CD8-positive, alpha-beta memory T cell (primary cell): ENCODE data around the gene GH2. TPM values are rescaled to one million over a fixed set of nuclear protein-coding genes. Genes with fewer than 3 reads are reported as not detected.

Experiments
- CTCF ChIA-PET: fragments of 350-600 bp; sonication (Branson Sonifier 250); formaldehyde crosslinking; loops from one replicate; lab custom pipeline; 2021; ENCODE audit warnings: antibody characterized with exemption; lab: Charles Lee
- POLR2A ChIA-PET: fragments of 350-600 bp; sonication (Branson Sonifier 250); formaldehyde crosslinking; loops from one replicate; lab custom pipeline; 2021; ENCODE audit warnings: antibody characterized with exemption; lab: Charles Lee
- DNase-seq, 5 donors: peaks; one replicate each; pipeline versions ENCODE4 v3.0.0 to v3.0.0-alpha.2; 2020 to 2022; ENCODE audit warnings: mixed read lengths in 1 of 5
- H3K27ac ChIP-seq: one replicate; pipeline ENCODE4 v1.7.0; 2013; ENCODE audit warnings: low read depth, mild to moderate bottlenecking, low read length, moderate library complexity
- H3K27me3 ChIP-seq: 2 replicates; pipeline ENCODE4 v1.7.0; 2013; ENCODE audit warnings: low read length, mild to moderate bottlenecking; ENCODE audit not compliant: insufficient read depth, poor library complexity, severe bottlenecking
- H3K36me3 ChIP-seq: 2 replicates; pipeline ENCODE4 v1.7.0; 2013; ENCODE audit warnings: mild to moderate bottlenecking, low read length, moderate library complexity; ENCODE audit not compliant: insufficient read depth
- H3K4me1 ChIP-seq: 2 replicates; pipeline ENCODE4 v1.7.0; 2013; ENCODE audit warnings: mild to moderate bottlenecking, low read length, moderate library complexity; ENCODE audit not compliant: insufficient read depth
- H3K4me3 ChIP-seq: 2 replicates; pipeline ENCODE4 v1.7.0; 2013; ENCODE audit warnings: mild to moderate bottlenecking, low read length
- H3K9me3 ChIP-seq: 2 replicates; pipeline ENCODE4 v1.7.0; 2013; ENCODE audit warnings: mild to moderate bottlenecking, low read length
- H3K27ac Mint-ChIP-seq, 8 donors: one replicate each; pipeline ENCODE4 v1.8.0; 2020 to 2021; ENCODE audit warnings: mixed read lengths in 8 of 8, mild to moderate bottlenecking in 6 of 8, inconsistent platforms in 3 of 8, moderate library complexity in 3 of 8
- H3K27me3 Mint-ChIP-seq, 2 donors: one replicate each; pipeline ENCODE4 v1.8.0; 2020 to 2021; ENCODE audit warnings: mixed read lengths in 2 of 2, mild to moderate bottlenecking in 1 of 2, moderate library complexity in 1 of 2
- H3K36me3 Mint-ChIP-seq, 3 donors: one replicate each; pipeline ENCODE4 v1.8.0; 2020 to 2021; ENCODE audit warnings: mixed read lengths in 3 of 3, inconsistent platforms in 1 of 3, mild to moderate bottlenecking in 1 of 3
- H3K4me1 Mint-ChIP-seq, 3 donors: one replicate each; pipeline ENCODE4 v1.8.0; 2020 to 2021; ENCODE audit warnings: mixed read lengths in 3 of 3, inconsistent platforms in 1 of 3, mild to moderate bottlenecking in 1 of 3
- H3K4me3 Mint-ChIP-seq, 7 donors: one replicate each; pipeline ENCODE4 v1.8.0; 2020 to 2021; ENCODE audit warnings: mixed read lengths in 7 of 7, mild to moderate bottlenecking in 6 of 7, moderate library complexity in 4 of 7, inconsistent platforms in 2 of 7
- H3K9me3 Mint-ChIP-seq, 5 donors: one replicate each; pipeline ENCODE4 v1.8.0; 2020 to 2022; ENCODE audit warnings: mixed read lengths in 5 of 5, mild to moderate bottlenecking in 3 of 5, moderate library complexity in 2 of 5, inconsistent platforms in 1 of 5
- polyA plus RNA-seq: library from polyadenylated mRNA; unstranded; fragments of 300-500 nt; fragmentation: Illumina TruSeq; gene quantifications from one replicate; pipeline ENCODE4 v1.2.3, GENCODE V29; 2021
- total RNA-seq, 2 experiments: library from RNA; stranded (reverse); gene quantifications; one replicate each; pipeline ENCODE4 v1.2.3, GENCODE V29; 2021

The GH2 gene
- total RNA-seq: not detected
- not detected for polyA plus RNA-seq

DNA sequence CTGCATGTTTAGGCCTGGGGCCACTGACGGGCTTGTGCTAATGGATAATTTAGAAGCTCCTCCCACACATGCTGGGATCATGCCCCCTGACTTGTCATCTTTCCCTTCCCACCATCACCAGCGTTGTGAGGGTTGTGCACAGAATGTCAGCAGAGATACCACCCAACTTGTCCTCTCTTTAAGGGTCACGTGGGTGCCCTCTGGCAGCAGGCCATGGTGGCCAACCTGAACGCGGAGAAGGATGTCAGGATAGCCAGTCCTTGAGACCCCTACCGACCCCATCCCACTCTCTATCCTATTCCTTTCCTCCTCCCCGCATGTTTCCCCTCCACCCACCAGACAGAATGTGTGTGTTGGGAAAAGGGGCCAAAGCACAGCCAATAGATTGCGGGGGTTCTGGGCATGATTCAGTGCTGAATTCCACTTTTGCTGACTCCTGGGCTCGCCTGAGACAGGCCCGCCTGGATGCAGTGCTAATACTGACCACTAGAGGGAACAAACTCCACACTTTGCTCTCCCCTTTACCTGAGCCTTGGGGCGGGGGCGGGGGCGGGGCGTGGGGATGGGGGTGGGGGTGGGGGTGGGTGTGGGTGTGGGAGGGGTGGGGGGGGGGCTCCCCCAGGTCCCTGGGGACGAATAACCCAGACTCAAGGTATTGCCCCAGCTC lies at the start of gene GH2:
Gene GH2, minus strand, starts transcription at position 10 of the 667 bp plus-strand sequence. CDS start 143 bp downstream, outside the sequence.
- no peaks in the 10 kb centered on the region for H3K36me3 ChIP-seq
- no peaks in the 10 kb centered on the region for H3K27me3 ChIP-seq
- no peaks in the 10 kb centered on the region for H3K4me1 ChIP-seq
- Mint-ChIP-seq H3K27me3 (peaks cover 1 to 10% of the 10 kb centered on the region in 2 donors), H3K9me3 (no peaks in the 10 kb centered on the region), H3K4me3 (no peak within 1 kb of the TSS), H3K36me3 (no peaks in the 10 kb centered on the region), H3K4me1 (peaks cover 0 to 3% (median 0%) of the 10 kb centered on the region in 3 donors), H3K27ac (no peak within 1 kb of the TSS)
- ChIA-PET CTCF (interaction anchor here (0.6 to 1.7 kb wide), 4 partner anchors 8 to 187 kb away, joined by 3 to 7 read pairs (median 3); no protein-coding TSS in a partner anchor), POLR2A (no interaction called here)
- H3K4me3 ChIP-seq: no peak within 1 kb of the TSS
- peak; percentile 37 to 68 (median 43) for DNase-seq
- no peak within 1 kb of the TSS for H3K27ac ChIP-seq
- H3K9me3 ChIP-seq: no peaks in the 10 kb centered on the region

DNA sequence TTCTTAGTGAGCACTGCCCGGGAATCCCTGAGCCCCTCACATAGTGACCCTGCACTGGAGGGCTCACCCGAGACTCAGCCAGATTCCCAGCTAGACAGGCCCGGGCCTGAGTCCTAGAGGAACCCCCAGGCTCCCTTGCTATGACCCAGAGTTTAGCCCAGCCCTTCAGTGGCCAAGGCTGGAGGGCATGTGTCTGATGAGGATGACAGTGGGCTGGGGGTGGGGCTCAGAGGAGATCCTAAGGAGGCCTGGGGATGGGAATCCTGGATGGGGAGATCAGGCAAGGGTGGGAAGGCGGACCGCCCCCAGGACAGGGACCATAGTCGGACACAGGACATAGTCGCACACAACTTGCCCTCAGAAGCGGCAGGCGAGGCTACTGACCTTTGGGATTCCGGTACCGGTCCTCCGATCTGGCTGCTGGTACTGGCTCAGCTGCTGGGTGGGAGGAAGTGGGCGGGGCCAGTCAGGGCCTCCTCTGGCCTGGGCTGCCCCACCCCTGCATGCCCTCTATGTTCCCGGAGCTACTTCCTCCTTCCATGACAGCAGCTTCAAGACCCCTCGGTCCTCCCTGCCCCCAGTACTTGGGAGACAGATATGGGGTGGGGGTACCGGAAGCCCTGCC lies 49.3 kb upstream of the GH2 start:
- no peaks in the 10 kb centered on the region for H3K9me3 Mint-ChIP-seq
- H3K27me3 ChIP-seq: no peaks in the 10 kb centered on the region
- peaks cover 0 to 10% (median 0%) of the 10 kb centered on the region in 3 donors for H3K36me3 Mint-ChIP-seq
- peaks cover 20 to 30% (median 23%) of the 10 kb centered on the region in 3 donors for H3K4me1 Mint-ChIP-seq
- peak; percentile 40 to 74 (median 60) for DNase-seq
- peak overlapping the region; percentile 68 for H3K4me3 ChIP-seq
- H3K27me3 Mint-ChIP-seq: no peaks in the 10 kb centered on the region
- H3K36me3 ChIP-seq: no peaks in the 10 kb centered on the region
- H3K27ac ChIP-seq: peak overlapping the region; percentile 27
- H3K4me3 Mint-ChIP-seq: peak overlapping the region; percentile 75 to 93 (median 90)
- H3K4me1 ChIP-seq: peaks cover 24% of the 10 kb centered on the region
- peak overlapping the region; percentile 81 to 96 (median 91) for H3K27ac Mint-ChIP-seq
- no peaks in the 10 kb centered on the region for H3K9me3 ChIP-seq
- ChIA-PET POLR2A (interaction anchor here (0.7 to 2.4 kb wide), 2 partner anchors 15 to 215 kb away, joined by 4 to 14 read pairs; no protein-coding TSS in a partner anchor), CTCF (interaction anchor here (0.5 to 5.2 kb wide), 10 partner anchors 11 to 215 kb away, joined by 3 to 27 read pairs (median 4); partner anchors contain the start of genes GH1 and ICAM2)

DNA sequence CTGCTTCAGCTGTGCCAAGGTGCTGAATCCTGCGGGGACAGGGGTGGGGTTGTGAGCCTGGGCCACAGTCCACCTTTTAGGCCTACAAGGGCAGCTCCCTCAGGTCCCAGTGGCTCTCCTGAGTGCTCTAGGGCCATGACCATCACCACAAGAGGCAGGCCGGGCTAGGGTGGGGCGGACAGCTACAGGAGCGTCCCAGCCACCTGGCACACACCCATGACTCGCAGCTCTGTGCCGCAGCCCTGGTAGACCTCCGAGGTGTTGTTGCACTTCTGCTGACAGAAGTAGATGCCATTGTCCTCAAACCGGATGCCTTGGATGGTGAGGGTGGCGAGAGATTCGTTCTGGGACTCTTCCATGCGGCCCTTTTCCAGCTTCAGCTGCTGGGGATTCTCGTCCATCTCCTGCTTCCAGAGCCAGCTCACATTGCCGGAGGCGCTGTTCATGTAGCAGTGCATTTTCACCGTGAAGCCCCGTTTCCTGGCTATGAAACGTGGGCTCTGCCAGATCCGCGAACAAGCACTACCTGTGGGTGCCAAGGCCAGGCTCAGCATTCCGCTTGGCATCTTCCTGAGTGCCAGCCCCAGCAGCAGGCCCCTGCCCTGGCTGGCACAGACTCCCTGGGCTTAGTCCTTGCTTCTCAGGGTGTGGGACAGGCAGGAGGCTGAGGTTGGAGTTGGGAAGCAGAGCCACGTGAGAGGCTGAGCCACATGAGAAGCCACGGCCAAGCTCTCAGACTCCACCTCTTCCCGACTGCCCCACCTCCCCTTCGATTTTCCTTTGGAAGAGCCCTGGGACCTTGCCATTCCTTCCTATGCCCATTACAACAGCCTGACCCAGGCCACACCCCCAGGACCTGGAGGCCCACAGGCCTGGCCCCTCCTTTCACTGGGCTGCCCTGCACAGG lies 48.4 kb upstream of the GH2 start:
- ChIA-PET POLR2A (no interaction called here), CTCF (interaction anchor here (0.9 to 5.2 kb wide), 7 partner anchors 11 to 99 kb away, joined by 3 to 27 read pairs (median 11); partner anchors contain the start of gene GH1)
- peaks cover 20 to 30% (median 23%) of the 10 kb centered on the region in 3 donors for H3K4me1 Mint-ChIP-seq
- H3K4me3 Mint-ChIP-seq: peak overlapping the region in 6 of 7 donors; percentile 5 to 93 (median 86)
- H3K27ac Mint-ChIP-seq: peak overlapping the region in 7 of 8 donors; percentile 38 to 96 (median 87)
- H3K9me3 Mint-ChIP-seq: no peaks in the 10 kb centered on the region
- Histone ChIP-seq H3K4me3 (no peak overlapping the region), H3K9me3 (no peaks in the 10 kb centered on the region), H3K27ac (no peak overlapping the region), H3K27me3 (no peaks in the 10 kb centered on the region), H3K4me1 (peaks cover 24% of the 10 kb centered on the region), H3K36me3 (no peaks in the 10 kb centered on the region)
- peak in 1 of 5 donors; percentile 39 for DNase-seq
- H3K36me3 Mint-ChIP-seq: peaks cover 0 to 10% (median 0%) of the 10 kb centered on the region in 3 donors
- no peaks in the 10 kb centered on the region for H3K27me3 Mint-ChIP-seq

GRCh38 chr17:63928966-63929695 lies 47.4 kb upstream of the GH2 start:
- Mint-ChIP-seq H3K27ac (peak overlapping the region in 1 of 8 donors; percentile 63), H3K27me3 (no peaks in the 10 kb centered on the region), H3K4me3 (peak overlapping the region in 3 of 7 donors; percentile 1 to 57 (median 18)), H3K36me3 (peaks cover 0 to 10% (median 0%) of the 10 kb centered on the region in 3 donors), H3K4me1 (peaks cover 20 to 30% (median 23%) of the 10 kb centered on the region in 3 donors), H3K9me3 (no peaks in the 10 kb centered on the region)
- no peaks in the 10 kb centered on the region for H3K27me3 ChIP-seq
- no peaks in the 10 kb centered on the region for H3K9me3 ChIP-seq
- ChIA-PET CTCF (interaction anchor here (0.9 to 5.2 kb wide), 7 partner anchors 8 to 100 kb away, joined by 3 to 27 read pairs (median 4); partner anchors contain the start of gene GH1), POLR2A (no interaction called here)
- peak in 1 of 5 donors; percentile 19 for DNase-seq
- no peaks in the 10 kb centered on the region for H3K36me3 ChIP-seq
- H3K4me1 ChIP-seq: peaks cover 24% of the 10 kb centered on the region
- no peak overlapping the region for H3K27ac ChIP-seq
- H3K4me3 ChIP-seq: no peak overlapping the region

GRCh38 chr17:63928172-63928666 lies 46.5 kb upstream of the GH2 start:
- peaks cover 19 to 28% (median 23%) of the 10 kb centered on the region in 3 donors for H3K4me1 Mint-ChIP-seq
- H3K36me3 ChIP-seq: no peaks in the 10 kb centered on the region
- H3K9me3 ChIP-seq: no peaks in the 10 kb centered on the region
- ChIA-PET CTCF (interaction anchor here (1.4 to 5.2 kb wide), 5 partner anchors 9 to 97 kb away, joined by 3 to 27 read pairs (median 12); partner anchors contain the start of gene GH1), POLR2A (no interaction called here)
- H3K4me1 ChIP-seq: peaks cover 24% of the 10 kb centered on the region
- peak overlapping the region in 1 of 7 donors; percentile 40 for H3K4me3 Mint-ChIP-seq
- H3K27ac ChIP-seq: no peak overlapping the region
- no peaks in the 10 kb centered on the region for H3K27me3 Mint-ChIP-seq
- H3K27me3 ChIP-seq: no peaks in the 10 kb centered on the region
- peaks cover 0 to 10% (median 0%) of the 10 kb centered on the region in 3 donors for H3K36me3 Mint-ChIP-seq
- H3K9me3 Mint-ChIP-seq: no peaks in the 10 kb centered on the region
- no peak overlapping the region for H3K27ac Mint-ChIP-seq
- H3K4me3 ChIP-seq: no peak overlapping the region
- DNase-seq: peak in 1 of 5 donors; percentile 38

GRCh38 chr17:63927464-63928171 lies 45.9 kb upstream of the GH2 start:
- Histone ChIP-seq H3K4me3 (no peak overlapping the region), H3K9me3 (no peaks in the 10 kb centered on the region), H3K4me1 (peaks cover 20% of the 10 kb centered on the region), H3K27me3 (no peaks in the 10 kb centered on the region), H3K36me3 (no peaks in the 10 kb centered on the region), H3K27ac (no peak overlapping the region)
- Mint-ChIP-seq H3K27ac (peak overlapping the region in 1 of 8 donors; percentile 58), H3K27me3 (no peaks in the 10 kb centered on the region), H3K9me3 (no peaks in the 10 kb centered on the region), H3K4me1 (peaks cover 15 to 22% (median 19%) of the 10 kb centered on the region in 3 donors), H3K4me3 (no peak overlapping the region), H3K36me3 (peaks cover 0 to 10% (median 0%) of the 10 kb centered on the region in 3 donors)
- ChIA-PET POLR2A (no interaction called here), CTCF (interaction anchor here (0.7 to 2.8 kb wide), 5 partner anchors 8 to 63 kb away, joined by 3 to 18 read pairs (median 4); partner anchors contain the start of gene GH1)
- peak in 1 of 5 donors; percentile 22 for DNase-seq
